ENCODE data around the gene KNCN.

KNCN gene

GRCh38 chr1:46544561-46545240 is 6.7 kb downstream of the KNCN start:
- in situ Hi-C loops (cut with MboI; ENCODE audit: low sequenced_read_pairs), result no loop called here

- in situ Hi-C loops (cut with MboI; ENCODE audit: low sequenced_read_pairs), result no loop called here
Observed at GRCh38 chr1:46543761-46544560, 7.5 kb downstream of the KNCN start.

- in situ Hi-C loops (cut with MboI; ENCODE audit: low sequenced_read_pairs), result no loop called here
Observed at GRCh38 chr1:46543382-46543760, 8.1 kb downstream of the KNCN start.

GRCh38 chr1:46539972-46540371 is 11.5 kb downstream of the KNCN start:
- in situ Hi-C loops (cut with MboI; ENCODE audit: low sequenced_read_pairs), result no loop called here

GRCh38 chr1:46538147-46538546 is 13.3 kb downstream of the KNCN start:
- in situ Hi-C loops (cut with MboI; ENCODE audit: low sequenced_read_pairs), result no loop called here

- in situ Hi-C loops (cut with MboI; ENCODE audit: low sequenced_read_pairs), result no loop called here
Observed at GRCh38 chr1:46537651-46538050, 13.8 kb downstream of the KNCN start.

GRCh38 chr1:46536527-46536926 is 14.9 kb downstream of the KNCN start:
- in situ Hi-C loops (cut with MboI; ENCODE audit: low sequenced_read_pairs), result no loop called here

- in situ Hi-C loops (cut with MboI; ENCODE audit: low sequenced_read_pairs), result no loop called here
Observed at GRCh38 chr1:46535063-46535462, 16.4 kb downstream of the KNCN start.

- in situ Hi-C loops (cut with MboI; ENCODE audit: low sequenced_read_pairs), result no loop called here
Observed at GRCh38 chr1:46533179-46533864, 18.1 kb downstream of the KNCN start.

GRCh38 chr1:46532498-46533178 is 18.8 kb downstream of the KNCN start:
- in situ Hi-C loops (cut with MboI; ENCODE audit: low sequenced_read_pairs), result no loop called here

GRCh38 chr1:46532095-46532494 is 19.4 kb downstream of the KNCN start:
- in situ Hi-C loops (cut with MboI; ENCODE audit: low sequenced_read_pairs), result no loop called here

GRCh38 chr1:46530791-46531409 is 20.5 kb downstream of the KNCN start:
- in situ Hi-C loops (cut with MboI; ENCODE audit: low sequenced_read_pairs), result no loop called here

GRCh38 chr1:46530311-46530710 is 21.1 kb downstream of the KNCN start:
- in situ Hi-C loops (cut with MboI; ENCODE audit: low sequenced_read_pairs), result no loop called here

- in situ Hi-C loops (cut with MboI; ENCODE audit: low sequenced_read_pairs), result no loop called here
Observed at GRCh38 chr1:46529031-46529630, 22.3 kb downstream of the KNCN start.

- in situ Hi-C loops (cut with MboI; ENCODE audit: low sequenced_read_pairs), result no loop called here
Observed at GRCh38 chr1:46528297-46528955, 23.0 kb downstream of the KNCN start.

- in situ Hi-C loops (cut with MboI; ENCODE audit: low sequenced_read_pairs), result no loop called here
Observed at GRCh38 chr1:46527474-46528296, 23.8 kb downstream of the KNCN start.

GRCh38 chr1:46526691-46527291 is 24.7 kb downstream of the KNCN start:
- in situ Hi-C loops (cut with MboI; ENCODE audit: low sequenced_read_pairs), result no loop called here

- in situ Hi-C loops (cut with MboI; ENCODE audit: low sequenced_read_pairs), result no loop called here
Observed at GRCh38 chr1:46526013-46526690, 25.3 kb downstream of the KNCN start.
